HEK293 (cell line): ENCODE measurements around the gene TATDN2.

ENCODE experiments used
- CTCF ChIA-PET: fragments of 350-600 bp; formaldehyde crosslinking; extraction: SDS; loops from one replicate; lab custom pipeline; 2021; ENCODE audit warnings: antibody characterized with exemption; lab: Yijun Ruan, JAX
- POLR2A ChIA-PET: fragments of 300-600 bp; formaldehyde crosslinking; extraction: SDS; loops from one replicate; lab custom pipeline; 2020; ENCODE audit warnings: antibody characterized with exemption, inconsistent platforms; lab: Yijun Ruan, JAX
- H3K27ac ChIP-seq: fragments of 200-500 bp; sonication (Bioruptor generic); 2 replicates; pipeline ENCODE4 v1.5.1; 2014; ENCODE audit warnings: low read depth, low read length, control low read depth, inconsistent platforms; ENCODE audit errors: extremely low read depth
- H3K36me3 ChIP-seq, 2 experiments: fragments of 200-500 bp in 1 of 2; sonication (Bioruptor generic) in 1 of 2; 1 replicate in 1 of 2; 2 replicates in 1 of 2; pipeline ENCODE4 v1.5.1; 2014 to 2017; ENCODE audit warnings: inconsistent platforms in 2 of 2, low read length in 2 of 2; ENCODE audit not compliant: control insufficient read depth in 2 of 2, insufficient read depth in 1 of 2
- H3K4me1 ChIP-seq: fragments of 200-500 bp; sonication (Bioruptor generic); 2 replicates; pipeline ENCODE4 v1.5.1; 2014; ENCODE audit warnings: mild to moderate bottlenecking, low read length, inconsistent platforms; ENCODE audit not compliant: control insufficient read depth, insufficient read depth
- H3K4me3 ChIP-seq: 2 replicates; pipeline ENCODE4 v1.5.1; 2011; ENCODE audit warnings: low read depth, mild to moderate bottlenecking, control low read depth, low read length, moderate library complexity
- H3K9me3 ChIP-seq: fragments of 200-500 bp; sonication (Bioruptor generic); 2 replicates; pipeline ENCODE4 v1.5.1; 2014; ENCODE audit warnings: low read depth, low read length, inconsistent platforms; ENCODE audit not compliant: control insufficient read depth, insufficient read depth
- EGR2 ChIP-seq: fragments of 450-650 bp; formaldehyde crosslinking; IDR thresholded peaks from 2 replicates; pipeline ENCODE4 v1.5.1; 2016; ENCODE audit warnings: low read depth, missing biosample characterization, missing genetic modification characterization
- GLIS1 ChIP-seq: fragments of 450-650 bp; formaldehyde crosslinking; IDR thresholded peaks from 2 replicates; pipeline ENCODE4 v1.5.1; 2016; ENCODE audit warnings: missing biosample characterization, missing genetic modification characterization
- IKZF3 ChIP-seq: fragments of 450-650 bp; IDR thresholded peaks from 2 replicates; pipeline ENCODE4 v1.5.0; 2018; ENCODE audit warnings: missing biosample characterization, mild to moderate bottlenecking, missing genetic modification characterization, moderate library complexity
- KLF1 ChIP-seq: fragments of 450-650 bp; formaldehyde crosslinking; IDR thresholded peaks from 2 replicates; pipeline ENCODE4 v1.5.1; 2016; ENCODE audit warnings: missing biosample characterization, missing genetic modification characterization
- PRDM1 ChIP-seq: fragments of 450-650 bp; formaldehyde crosslinking; IDR thresholded peaks from 2 replicates; pipeline ENCODE4; 2016; ENCODE audit warnings: missing biosample characterization, missing genetic modification characterization
- TCF7L2 ChIP-seq: IDR thresholded peaks from 2 replicates; pipeline ENCODE4 v1.6.1; 2011; ENCODE audit warnings: low read depth, mild to moderate bottlenecking, inconsistent platforms, low read length, moderate library complexity, borderline replicate concordance
- TRIM28 ChIP-seq: IDR thresholded peaks from 2 replicates; pipeline ENCODE4 v1.6.1; 2011; ENCODE audit warnings: low read length, control low read depth, borderline replicate concordance
- ZBTB17 ChIP-seq: fragments of 450-650 bp; formaldehyde crosslinking; IDR thresholded peaks from 2 replicates; pipeline ENCODE4 v1.5.1; 2016; ENCODE audit warnings: missing biosample characterization, missing genetic modification characterization
- ZBTB21 ChIP-seq: fragments of 450-650 bp; formaldehyde crosslinking; IDR thresholded peaks from 2 replicates; pipeline ENCODE4 v1.5.1; 2017; ENCODE audit warnings: missing biosample characterization, missing genetic modification characterization
- ZFHX2 ChIP-seq: fragments of 450-650 bp; formaldehyde crosslinking; conservative IDR thresholded peaks from 2 replicates; pipeline ENCODE4 v1.5.1; 2016; ENCODE audit warnings: missing biosample characterization, missing genetic modification characterization
- ZNF112 ChIP-seq: fragments of 450-650 bp; formaldehyde crosslinking; IDR thresholded peaks from 2 replicates; pipeline ENCODE4 v1.5.0; 2017; ENCODE audit warnings: missing biosample characterization, missing genetic modification characterization
- ZNF138 ChIP-seq: fragments of 450-650 bp; formaldehyde crosslinking; IDR thresholded peaks from 2 replicates; pipeline ENCODE4 v1.5.1; 2016; ENCODE audit warnings: missing biosample characterization, missing genetic modification characterization, borderline replicate concordance
- ZNF155 ChIP-seq: fragments of 450-650 bp; formaldehyde crosslinking; IDR thresholded peaks from 2 replicates; pipeline ENCODE4 v1.5.1; 2016; ENCODE audit warnings: missing biosample characterization, missing genetic modification characterization
- ZNF23 ChIP-seq: fragments of 450-650 bp; formaldehyde crosslinking; IDR thresholded peaks from 2 replicates; pipeline ENCODE4 v1.5.1; 2016; ENCODE audit warnings: missing biosample characterization, missing genetic modification characterization, borderline replicate concordance
- ZNF366 ChIP-seq: fragments of 450-650 bp; formaldehyde crosslinking; conservative IDR thresholded peaks from 2 replicates; pipeline ENCODE4 v1.5.1; 2016; ENCODE audit warnings: missing biosample characterization, missing genetic modification characterization
- ZNF433 ChIP-seq: fragments of 450-650 bp; formaldehyde crosslinking; IDR thresholded peaks from 2 replicates; pipeline ENCODE4 v1.5.1; 2016; ENCODE audit warnings: missing biosample characterization, missing genetic modification characterization, low read depth
- ZNF510 ChIP-seq: fragments of 450-650 bp; formaldehyde crosslinking; IDR thresholded peaks from 2 replicates; pipeline ENCODE4 v1.5.1; 2018; ENCODE audit warnings: mild to moderate bottlenecking, missing genetic modification characterization, missing biosample characterization; ENCODE audit not compliant: insufficient replicate concordance
- ZNF518A ChIP-seq: fragments of 450-650 bp; formaldehyde crosslinking; conservative IDR thresholded peaks from 2 replicates; pipeline ENCODE4 v1.5.1; 2016; ENCODE audit warnings: low read depth, missing biosample characterization, missing genetic modification characterization
- ZNF555 ChIP-seq: fragments of 450-650 bp; formaldehyde crosslinking; conservative IDR thresholded peaks from 2 replicates; pipeline ENCODE4 v1.5.1; 2017; ENCODE audit warnings: missing biosample characterization, mild to moderate bottlenecking, missing genetic modification characterization, inconsistent platforms
- ZNF596 ChIP-seq: fragments of 450-650 bp; IDR thresholded peaks from 2 replicates; pipeline ENCODE4 v1.5.0; 2018; ENCODE audit warnings: missing biosample characterization, mild to moderate bottlenecking, missing genetic modification characterization, moderate library complexity
- ZNF670 ChIP-seq: fragments of 450-650 bp; formaldehyde crosslinking; IDR thresholded peaks from 2 replicates; pipeline ENCODE4 v1.5.1; 2016; ENCODE audit warnings: missing biosample characterization, missing genetic modification characterization, low read depth
- ZNF677 ChIP-seq: fragments of 450-650 bp; IDR thresholded peaks from 2 replicates; pipeline ENCODE4 v1.5.0; 2018; ENCODE audit warnings: missing biosample characterization, mild to moderate bottlenecking, missing genetic modification characterization, moderate library complexity
- ZNF768 ChIP-seq: fragments of 450-650 bp; formaldehyde crosslinking; IDR thresholded peaks from 2 replicates; pipeline ENCODE4 v1.5.1; 2018; ENCODE audit warnings: missing biosample characterization, mild to moderate bottlenecking, missing genetic modification characterization
- ZNF843 ChIP-seq: fragments of 450-650 bp; formaldehyde crosslinking; IDR thresholded peaks from 2 replicates; pipeline ENCODE4 v1.5.1; 2016; ENCODE audit warnings: missing biosample characterization, missing genetic modification characterization

Gene TATDN2

GRCh38 chr3:10284496-10284895, 36.2 kb downstream of the TATDN2 start (continued):
- TF ChIP-seq ZNF677 = no peak
- TF ChIP-seq TCF7L2 = no peak
- no peak for TF ChIP-seq ZBTB21 (tag by site-specific recombination)
- TF ChIP-seq ZNF596 = no peak
- TF ChIP-seq ZNF433 = no peak

- no peak overlapping the region for H3K4me3 ChIP-seq
- POLR2A ChIA-PET = no interaction called here
- no peaks in the 10 kb centered on the region for H3K9me3 ChIP-seq
- H3K4me1 ChIP-seq = no peaks in the 10 kb centered on the region
- H3K36me3 ChIP-seq = peaks cover 11 to 85% of the 10 kb centered on the region in 2 experiments; a peak in 2 of 3 replicates
- no peak overlapping the region for H3K27ac ChIP-seq
- TF ChIP-seq EGR2 (tag by site-specific recombination) (peak; percentile 69; the same call in 1 of the 2 replicates), PRDM1 (tag by site-specific recombination) (peak; percentile 95), ZNF555 (no peak), ZFHX2 (peak; percentile 53; the same call in 1 of the 2 replicates)
- CTCF ChIA-PET = interaction anchor here (1.4 kb wide), 1 partner anchor 22 kb away, joined by 3 read pairs; no protein-coding TSS in a partner anchor
These were observed 37.2 kb downstream of the TATDN2 start for GRCh38 chr3:10285272-10286132.

GRCh38 chr3:10286133-10286524, 37.9 kb downstream of the TATDN2 start:
- TF ChIP-seq ZNF138 (tag by site-specific recombination) (no peak), ZNF843 (no peak), TRIM28 (no peak)
- CTCF ChIA-PET = interaction anchor here (0.9 to 1.4 kb wide), 2 partner anchors 23 to 231 kb away, joined by 3 read pairs; no protein-coding TSS in a partner anchor
- Histone ChIP-seq H3K9me3 (no peaks in the 10 kb centered on the region), H3K4me1 (no peaks in the 10 kb centered on the region), H3K4me3 (no peak overlapping the region), H3K36me3 (peaks cover 11 to 85% of the 10 kb centered on the region in 2 experiments; a peak in 2 of 3 replicates), H3K27ac (no peak overlapping the region)
- POLR2A ChIA-PET = interaction anchor here (0.6 kb wide), 1 partner anchor 9 kb away, joined by 5 read pairs; no protein-coding TSS in a partner anchor

- H3K36me3 ChIP-seq = peaks cover 9 to 91% of the 10 kb centered on the region in 2 experiments; a peak in 2 of 3 replicates
- no peak overlapping the region for H3K4me3 ChIP-seq
- POLR2A ChIA-PET = interaction anchor here (0.6 kb wide), 1 partner anchor 10 kb away, joined by 5 read pairs; no protein-coding TSS in a partner anchor
- CTCF ChIA-PET = interaction anchor here (0.9 to 1.4 kb wide), 2 partner anchors 23 to 232 kb away, joined by 3 read pairs; no protein-coding TSS in a partner anchor
- H3K4me1 ChIP-seq = no peaks in the 10 kb centered on the region
- no peak overlapping the region for H3K27ac ChIP-seq
- H3K9me3 ChIP-seq = no peaks in the 10 kb centered on the region
- TF ChIP-seq IKZF3 (tag by site-specific recombination) (no peak), ZNF366 (0 out of 2 replicates have a peak, but pooled peaks have one; percentile 24), TCF7L2 (no peak), ZBTB17 (tag by site-specific recombination) (no peak), ZNF155 (no peak), KLF1 (tag by site-specific recombination) (no peak), PRDM1 (tag by site-specific recombination) (0 out of 2 replicates have a peak, but pooled peaks have one; percentile 39), ZNF23 (tag by site-specific recombination) (no peak), ZNF112 (tag by site-specific recombination) (no peak), ZNF510 (no peak), ZNF670 (tag by site-specific recombination) (no peak), GLIS1 (tag by site-specific recombination) (peak; percentile 83), ZNF768 (tag by site-specific recombination) (no peak), ZNF518A (no peak)
These were observed 38.5 kb downstream of the TATDN2 start for GRCh38 chr3:10286596-10287295.
